ENCODE data around the gene ATG7.

The ATG7 gene

GRCh38 chr3:11606090-11606784, 334.0 kb downstream of the ATG7 start:
- TF ChIP-seq, protein P1, sequence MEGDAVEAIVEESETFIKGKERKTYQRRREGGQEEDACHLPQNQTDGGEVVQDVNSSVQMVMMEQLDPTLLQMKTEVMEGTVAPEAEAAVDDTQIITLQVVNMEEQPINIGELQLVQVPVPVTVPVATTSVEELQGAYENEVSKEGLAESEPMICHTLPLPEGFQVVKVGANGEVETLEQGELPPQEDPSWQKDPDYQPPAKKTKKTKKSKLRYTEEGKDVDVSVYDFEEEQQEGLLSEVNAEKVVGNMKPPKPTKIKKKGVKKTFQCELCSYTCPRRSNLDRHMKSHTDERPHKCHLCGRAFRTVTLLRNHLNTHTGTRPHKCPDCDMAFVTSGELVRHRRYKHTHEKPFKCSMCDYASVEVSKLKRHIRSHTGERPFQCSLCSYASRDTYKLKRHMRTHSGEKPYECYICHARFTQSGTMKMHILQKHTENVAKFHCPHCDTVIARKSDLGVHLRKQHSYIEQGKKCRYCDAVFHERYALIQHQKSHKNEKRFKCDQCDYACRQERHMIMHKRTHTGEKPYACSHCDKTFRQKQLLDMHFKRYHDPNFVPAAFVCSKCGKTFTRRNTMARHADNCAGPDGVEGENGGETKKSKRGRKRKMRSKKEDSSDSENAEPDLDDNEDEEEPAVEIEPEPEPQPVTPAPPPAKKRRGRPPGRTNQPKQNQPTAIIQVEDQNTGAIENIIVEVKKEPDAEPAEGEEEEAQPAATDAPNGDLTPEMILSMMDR (IDR thresholded peaks at IDR 0.05; ENCODE audit: extremely low read depth, missing control alignments) = no peak
- DNase-seq (ENCODE audit: low spot score) = no peak

DNA sequence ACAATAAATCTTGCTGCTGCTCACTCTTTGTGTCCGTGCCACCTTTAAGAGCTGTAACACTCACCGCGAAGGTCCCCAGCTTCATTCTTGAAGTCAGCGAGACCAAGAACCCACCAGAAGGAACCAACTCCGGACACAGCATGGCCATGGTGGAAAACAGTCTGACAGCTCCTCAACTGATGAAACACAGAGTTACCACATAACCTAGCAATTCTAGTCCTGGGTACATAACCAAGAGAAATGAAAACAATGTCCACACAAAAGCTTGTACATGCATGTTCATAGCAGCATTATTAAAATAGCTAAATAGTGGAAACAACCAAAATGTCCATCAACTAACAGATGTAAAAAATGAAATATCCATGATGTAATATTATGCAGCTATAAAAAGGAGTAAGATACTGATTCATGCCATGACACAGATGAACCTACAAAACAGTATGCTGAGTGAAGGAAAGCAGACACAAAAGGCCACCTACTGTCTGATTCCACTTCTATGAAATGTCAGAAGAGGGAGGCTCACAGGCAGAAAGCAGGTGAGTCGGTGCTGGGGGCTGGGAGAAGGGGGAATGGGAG, 334.8 kb downstream of the ATG7 start:
- TF ChIP-seq, protein P1 (IDR thresholded peaks at IDR 0.05; ENCODE audit: extremely low read depth, missing control alignments) = no peak
- DNase-seq (ENCODE audit: low spot score) = no peak
